Osteocyte (in vitro differentiated cells): ENCODE measurements around the gene RPTOR. TPM values are rescaled to one million over a fixed set of nuclear protein-coding genes. Genes with fewer than 3 reads are reported as not detected.

Experiments used
- DNase-seq: peaks from one replicate; pipeline ENCODE4 v3.0.0; 2021; ENCODE audit warnings: mixed read lengths; ENCODE audit not compliant: unreplicated experiment; ENCODE audit errors: extremely low spot score
- H3K27ac Mint-ChIP-seq: one replicate; pipeline ENCODE4 v1.8.0; 2021; ENCODE audit warnings: mild to moderate bottlenecking, mixed read lengths; ENCODE audit not compliant: unreplicated experiment
- H3K27me3 Mint-ChIP-seq: one replicate; pipeline ENCODE4 v1.8.0; 2021; ENCODE audit warnings: mixed read lengths; ENCODE audit not compliant: unreplicated experiment
- H3K36me3 Mint-ChIP-seq: one replicate; pipeline ENCODE4 v1.8.0; 2021; ENCODE audit warnings: mixed read lengths; ENCODE audit not compliant: unreplicated experiment
- H3K4me1 Mint-ChIP-seq: one replicate; pipeline ENCODE4 v1.8.0; 2021; ENCODE audit warnings: mixed read lengths; ENCODE audit not compliant: unreplicated experiment
- H3K4me3 Mint-ChIP-seq: one replicate; pipeline ENCODE4 v1.8.0; 2021; ENCODE audit warnings: mild to moderate bottlenecking, moderate library complexity, mixed read lengths; ENCODE audit not compliant: unreplicated experiment
- H3K9me3 Mint-ChIP-seq: one replicate; pipeline ENCODE4 v1.8.0; 2021; ENCODE audit warnings: mixed read lengths; ENCODE audit not compliant: unreplicated experiment
- total RNA-seq: library from RNA; stranded (reverse); gene quantifications from 2 replicates; pipeline ENCODE4 v1.2.1, GENCODE V29; 2021
- TF ChIP-seq, protein P1 (sequence below): fragments of 200-600 bp; sonication (generic); IDR thresholded peaks from 2 replicates; pipeline ENCODE4 v1.5.0; 2021; ENCODE audit warnings: antibody characterized with exemption, mild to moderate bottlenecking, moderate library complexity

Gene RPTOR
- total RNA-seq, 1 donor from 2014 or later = 36.0 TPM

DNA sequence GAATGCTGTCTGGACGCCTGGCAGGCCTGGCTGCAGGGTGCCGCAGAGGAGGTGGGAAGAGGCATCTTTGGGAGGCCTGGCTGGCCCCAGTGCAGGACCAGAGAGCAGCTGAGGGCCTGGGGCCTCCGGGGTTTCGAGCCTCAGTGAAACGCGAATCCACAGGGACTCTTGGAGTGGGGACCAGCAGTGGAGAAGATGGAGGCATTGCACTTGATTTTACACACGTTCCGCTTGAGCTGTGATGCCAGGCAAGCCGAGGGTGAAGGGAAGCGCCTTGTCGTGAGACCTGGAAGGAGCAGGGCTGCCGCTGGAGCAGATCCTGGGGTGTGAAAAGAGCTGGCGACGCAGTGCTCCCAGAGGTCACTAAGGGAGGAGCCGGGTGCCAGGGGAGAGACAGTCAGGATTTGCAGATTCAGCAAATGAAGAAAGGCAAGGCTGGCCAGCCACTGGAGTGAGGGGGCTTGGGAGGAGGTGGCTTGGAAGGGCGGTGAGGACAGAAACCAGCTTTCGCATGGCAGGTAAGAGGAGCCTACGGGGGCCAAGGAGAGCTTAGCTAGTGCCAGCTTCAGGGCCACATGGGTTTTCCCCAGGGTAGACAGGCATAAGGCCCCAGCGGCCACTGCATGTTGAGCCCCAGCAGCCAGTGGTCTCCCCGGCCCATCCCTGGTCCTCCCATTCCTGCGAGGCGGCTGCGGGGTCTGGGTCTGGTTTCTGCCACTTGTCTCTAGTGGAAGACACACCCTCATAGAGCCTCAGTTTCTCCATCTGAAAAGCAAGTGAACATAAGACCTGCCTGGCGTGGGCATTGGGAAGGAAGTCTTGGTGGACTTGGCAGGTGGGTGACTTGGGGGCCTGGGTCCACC, 271.8 kb downstream of the RPTOR start:
- DNase-seq = no peak
- TF ChIP-seq, protein P1, sequence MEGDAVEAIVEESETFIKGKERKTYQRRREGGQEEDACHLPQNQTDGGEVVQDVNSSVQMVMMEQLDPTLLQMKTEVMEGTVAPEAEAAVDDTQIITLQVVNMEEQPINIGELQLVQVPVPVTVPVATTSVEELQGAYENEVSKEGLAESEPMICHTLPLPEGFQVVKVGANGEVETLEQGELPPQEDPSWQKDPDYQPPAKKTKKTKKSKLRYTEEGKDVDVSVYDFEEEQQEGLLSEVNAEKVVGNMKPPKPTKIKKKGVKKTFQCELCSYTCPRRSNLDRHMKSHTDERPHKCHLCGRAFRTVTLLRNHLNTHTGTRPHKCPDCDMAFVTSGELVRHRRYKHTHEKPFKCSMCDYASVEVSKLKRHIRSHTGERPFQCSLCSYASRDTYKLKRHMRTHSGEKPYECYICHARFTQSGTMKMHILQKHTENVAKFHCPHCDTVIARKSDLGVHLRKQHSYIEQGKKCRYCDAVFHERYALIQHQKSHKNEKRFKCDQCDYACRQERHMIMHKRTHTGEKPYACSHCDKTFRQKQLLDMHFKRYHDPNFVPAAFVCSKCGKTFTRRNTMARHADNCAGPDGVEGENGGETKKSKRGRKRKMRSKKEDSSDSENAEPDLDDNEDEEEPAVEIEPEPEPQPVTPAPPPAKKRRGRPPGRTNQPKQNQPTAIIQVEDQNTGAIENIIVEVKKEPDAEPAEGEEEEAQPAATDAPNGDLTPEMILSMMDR = no peak
- Mint-ChIP-seq H3K9me3 (no peaks in the 10 kb centered on the region), H3K27ac (no peak overlapping the region), H3K4me3 (no peak overlapping the region), H3K27me3 (no peaks in the 10 kb centered on the region), H3K4me1 (peaks cover 16% of the 10 kb centered on the region), H3K36me3 (peaks cover 4% of the 10 kb centered on the region)

GRCh38 chr17:80817321-80817845, 272.7 kb downstream of the RPTOR start:
- TF ChIP-seq, protein P1 = no peak
- Mint-ChIP-seq H3K36me3 (peaks cover 5% of the 10 kb centered on the region), H3K4me1 (peaks cover 13% of the 10 kb centered on the region), H3K9me3 (no peaks in the 10 kb centered on the region), H3K27me3 (no peaks in the 10 kb centered on the region), H3K27ac (no peak overlapping the region), H3K4me3 (no peak overlapping the region)
- DNase-seq = no peak

- H3K4me1 Mint-ChIP-seq = peaks cover 13% of the 10 kb centered on the region
- no peaks in the 10 kb centered on the region for H3K27me3 Mint-ChIP-seq
- TF ChIP-seq, protein P1 = no peak
- H3K27ac Mint-ChIP-seq = no peak overlapping the region
- DNase-seq = no peak
- H3K36me3 Mint-ChIP-seq = peaks cover 3% of the 10 kb centered on the region
- H3K9me3 Mint-ChIP-seq = no peaks in the 10 kb centered on the region
- no peak overlapping the region for H3K4me3 Mint-ChIP-seq
Measured at GRCh38 chr17:80817861-80818260, 273.2 kb downstream of the RPTOR start.

DNA sequence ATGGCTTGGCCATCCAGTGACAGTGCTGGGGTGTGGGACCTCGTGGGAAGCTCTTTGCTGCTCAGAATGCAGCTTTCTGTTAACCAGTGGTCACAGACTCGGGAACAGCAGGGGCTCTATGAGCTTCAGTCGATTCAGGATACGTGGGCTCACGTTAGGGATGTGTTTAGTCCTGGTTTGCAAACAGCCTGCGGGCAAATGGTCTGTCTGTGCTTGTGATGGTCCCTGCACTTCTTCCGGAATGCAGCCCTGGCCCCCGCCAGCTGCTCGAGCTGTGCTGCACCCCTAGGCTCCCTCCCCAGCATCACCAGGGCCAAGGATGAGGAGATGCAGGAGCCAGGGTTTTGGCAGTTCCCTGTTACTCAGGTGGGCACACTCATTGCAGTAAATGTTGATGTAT, 274.2 kb downstream of the RPTOR start:
- H3K36me3 Mint-ChIP-seq = peaks cover 6% of the 10 kb centered on the region
- no peaks in the 10 kb centered on the region for H3K27me3 Mint-ChIP-seq
- H3K4me3 Mint-ChIP-seq = no peak overlapping the region
- TF ChIP-seq, protein P1 = no peak
- no peak for DNase-seq
- no peak overlapping the region for H3K27ac Mint-ChIP-seq
- H3K4me1 Mint-ChIP-seq = peaks cover 13% of the 10 kb centered on the region
- no peaks in the 10 kb centered on the region for H3K9me3 Mint-ChIP-seq

GRCh38 chr17:80819422-80820164, 275.0 kb downstream of the RPTOR start:
- H3K27ac Mint-ChIP-seq = peak overlapping the region; percentile 5
- peaks cover 6% of the 10 kb centered on the region for H3K36me3 Mint-ChIP-seq
- H3K9me3 Mint-ChIP-seq = no peaks in the 10 kb centered on the region
- peaks cover 13% of the 10 kb centered on the region for H3K4me1 Mint-ChIP-seq
- H3K27me3 Mint-ChIP-seq = no peaks in the 10 kb centered on the region
- TF ChIP-seq, protein P1 = no peak
- no peak overlapping the region for H3K4me3 Mint-ChIP-seq
- DNase-seq = no peak
